Mesenchymal stem cell (in vitro differentiated cells and primary cell): ENCODE results near the gene GLDC.
A peak's percentile ranks its signal among the peaks of the same experiment; 100 is the strongest.

Experiments used
- DNase-seq: peaks from one replicate; pipeline ENCODE4 v3.0.0-alpha.2; 2013
- H2AFZ ChIP-seq: one replicate; pipeline ENCODE4 v1.6.1; 2013; ENCODE audit warnings: low read depth, mild to moderate bottlenecking, control low read depth, inconsistent platforms, low read length, moderate library complexity
- H2AK5ac ChIP-seq: 2 replicates; pipeline ENCODE4 v1.6.1; 2013; ENCODE audit warnings: low read length, moderate library complexity, mild to moderate bottlenecking, inconsistent platforms; ENCODE audit not compliant: severe bottlenecking
- H2BK120ac ChIP-seq: one replicate; pipeline ENCODE4 v1.6.1; 2013; ENCODE audit warnings: low read depth, mild to moderate bottlenecking, inconsistent platforms, low read length, moderate library complexity
- H2BK12ac ChIP-seq, 2 experiments: one replicate each; pipeline ENCODE4 v1.6.1; 2013; ENCODE audit warnings: inconsistent platforms in 2 of 2, low read length in 2 of 2, mild to moderate bottlenecking in 2 of 2, moderate library complexity in 2 of 2, control low read depth in 1 of 2
- H2BK15ac ChIP-seq: one replicate; pipeline ENCODE4 v1.6.1; 2013; ENCODE audit warnings: mild to moderate bottlenecking, low read depth, inconsistent platforms; ENCODE audit not compliant: poor library complexity, severe bottlenecking
- H2BK5ac ChIP-seq: 2 replicates; pipeline ENCODE4 v1.6.1; 2013; ENCODE audit warnings: low read depth, mild to moderate bottlenecking, low read length, control low read depth, inconsistent platforms; ENCODE audit not compliant: poor library complexity, severe bottlenecking
- H3K14ac ChIP-seq, 2 experiments: one replicate each; pipeline ENCODE4 v1.6.1; 2013; ENCODE audit warnings: inconsistent platforms in 2 of 2, low read length in 2 of 2, control low read depth in 1 of 2, mild to moderate bottlenecking in 1 of 2, moderate library complexity in 1 of 2
- H3K18ac ChIP-seq, 2 experiments: one replicate each; pipeline ENCODE4 v1.6.1; 2013; ENCODE audit warnings: inconsistent platforms in 2 of 2, low read length in 2 of 2, control low read depth in 1 of 2, low read depth in 1 of 2, mild to moderate bottlenecking in 1 of 2
- H3K23ac ChIP-seq, 2 experiments: one replicate each; pipeline ENCODE4 v1.6.1; 2013; ENCODE audit warnings: inconsistent platforms in 2 of 2, low read length in 2 of 2, mild to moderate bottlenecking in 2 of 2, moderate library complexity in 2 of 2, control low read depth in 1 of 2
- H3K27ac ChIP-seq: 2 replicates; pipeline ENCODE4 v1.5.1; 2013; ENCODE audit warnings: mild to moderate bottlenecking, moderate library complexity, low read length, control low read depth, inconsistent platforms; ENCODE audit not compliant: poor library complexity, severe bottlenecking
- H3K27me3 ChIP-seq, 2 experiments: 2 replicates each; pipeline versions ENCODE4 v1.6.1 to v1.7.0; 2013; ENCODE audit warnings: low read length in 2 of 2, mild to moderate bottlenecking in 2 of 2, moderate library complexity in 2 of 2, control low read depth in 1 of 2, inconsistent platforms in 1 of 2; ENCODE audit not compliant: control insufficient read depth in 1 of 2, insufficient read depth in 1 of 2
- H3K36me3 ChIP-seq, 2 experiments: 2 replicates each; pipeline versions ENCODE4 v1.6.1 to v1.7.0; 2013; ENCODE audit warnings: low read length in 2 of 2, control low read depth in 1 of 2, inconsistent platforms in 1 of 2, low read depth in 1 of 2, mild to moderate bottlenecking in 1 of 2; ENCODE audit not compliant: insufficient read depth in 2 of 2, control insufficient read depth in 1 of 2
- H3K4ac ChIP-seq, 2 experiments: one replicate each; pipeline ENCODE4 v1.6.1; 2013; ENCODE audit warnings: inconsistent platforms in 2 of 2, low read length in 2 of 2, mild to moderate bottlenecking in 2 of 2, moderate library complexity in 2 of 2, control low read depth in 1 of 2, low read depth in 1 of 2
- H3K4me1 ChIP-seq: 2 replicates; pipeline ENCODE4 v1.6.1; 2013; ENCODE audit warnings: low read depth, low read length, control low read depth; ENCODE audit not compliant: control insufficient read depth, insufficient read depth
- H3K4me2 ChIP-seq: 2 replicates; pipeline ENCODE4 v1.6.1; 2013; ENCODE audit warnings: low read length, mild to moderate bottlenecking, inconsistent platforms; ENCODE audit not compliant: poor library complexity, severe bottlenecking
- H3K4me3 ChIP-seq, 2 experiments: 2 replicates each; pipeline versions ENCODE4 v1.5.1 to v1.7.0; 2013; ENCODE audit warnings: low read length in 2 of 2, mild to moderate bottlenecking in 2 of 2, control low read depth in 1 of 2, low read depth in 1 of 2; ENCODE audit not compliant: insufficient read depth in 1 of 2
- H3K79me1 ChIP-seq: replicated peaks from 2 replicates; pipeline ENCODE4 v1.6.1; 2013; ENCODE audit warnings: mild to moderate bottlenecking, control low read depth, low read length, inconsistent platforms; ENCODE audit not compliant: poor library complexity, severe bottlenecking
- H3K9ac ChIP-seq: 2 replicates; pipeline ENCODE4 v1.7.0; 2013; ENCODE audit warnings: mild to moderate bottlenecking, low read length, moderate library complexity
- H3K9me3 ChIP-seq: 2 replicates; pipeline ENCODE4 v1.7.0; 2013; ENCODE audit warnings: mild to moderate bottlenecking, low read length; ENCODE audit not compliant: control insufficient read depth
- H4K8ac ChIP-seq: one replicate; pipeline ENCODE4 v1.6.1; 2013; ENCODE audit warnings: inconsistent platforms, mild to moderate bottlenecking, low read length, moderate library complexity
- H4K91ac ChIP-seq: one replicate; pipeline ENCODE4 v1.6.1; 2013; ENCODE audit warnings: mild to moderate bottlenecking, low read length, inconsistent platforms
- WGBS: methylation state at CpG from one replicate; pipeline ENCODE4 v1.1.7; 2013; ENCODE audit warnings: mixed read lengths; 5-methylcytosine and 5-hydroxymethylcytosine counted together

The GLDC gene

DNA sequence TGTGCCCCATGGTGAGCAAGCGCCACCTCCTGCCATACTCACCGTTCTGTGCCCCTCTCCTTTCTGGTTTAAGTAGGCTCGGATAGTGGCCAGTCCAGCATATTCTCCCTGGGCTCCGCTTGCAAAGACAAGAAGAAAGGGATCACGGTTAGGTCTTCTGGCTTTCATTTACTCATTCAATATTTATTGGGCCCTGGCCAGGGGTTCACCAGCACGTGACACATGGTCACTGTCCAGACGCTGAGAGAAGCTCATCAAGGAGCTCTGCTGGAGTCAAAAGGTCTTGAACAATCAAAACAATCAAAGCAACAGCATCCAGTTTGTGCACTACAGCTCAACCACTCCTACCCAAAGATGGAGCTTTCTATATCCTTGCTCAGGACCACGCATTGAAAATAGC lies 80.2 kb downstream of the GLDC start:
- Histone ChIP-seq H4K8ac (no peak overlapping the region), H3K27ac (no peak overlapping the region), H2BK120ac (no peak overlapping the region), H2AFZ (no peak overlapping the region), H2BK5ac (no peak overlapping the region), H3K79me1 (no peaks in the 10 kb centered on the region), H3K9me3 (no peaks in the 10 kb centered on the region), H3K4me1 (peaks cover 7% of the 10 kb centered on the region), H3K23ac (no peak overlapping the region), H3K9ac (peak overlapping the region; percentile 60), H3K36me3 (no peaks in the 10 kb centered on the region), H2BK15ac (no peak overlapping the region), H3K4me3 (no peak overlapping the region), H3K4ac (no peak overlapping the region), H2AK5ac (no peak overlapping the region), H3K4me2 (no peak overlapping the region), H3K14ac (no peak overlapping the region), H3K18ac (peak overlapping the region in 1 of 2 experiments; percentile 61), H2BK12ac (no peak overlapping the region), H3K27me3 (no peaks in the 10 kb centered on the region), H4K91ac (no peak overlapping the region)
- no peak for DNase-seq
- 68% methylated on average over 8 of the region's 8 CpGs for WGBS

DNA sequence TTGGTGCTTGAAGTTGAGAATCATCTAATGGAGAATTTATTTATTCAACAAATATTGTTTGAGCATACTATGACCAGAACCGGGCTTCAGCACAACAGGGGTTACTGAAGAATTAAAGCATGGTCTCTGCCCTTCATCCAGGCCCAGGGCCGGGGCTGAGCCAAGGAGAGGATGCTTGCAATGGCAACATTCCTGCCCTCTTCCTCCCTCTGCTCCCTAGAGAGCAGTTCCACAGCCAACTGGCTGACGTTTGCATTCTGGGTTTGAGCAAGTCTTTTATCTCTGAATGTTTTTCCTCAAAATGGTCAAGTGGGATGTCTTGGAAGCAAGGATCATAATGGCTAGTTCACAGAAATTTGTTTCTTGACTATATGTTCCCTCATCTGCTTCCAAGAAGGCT lies 80.7 kb downstream of the GLDC start:
- Histone ChIP-seq H3K27ac (no peak overlapping the region), H4K91ac (no peak overlapping the region), H3K4me1 (peaks cover 7% of the 10 kb centered on the region), H3K79me1 (no peaks in the 10 kb centered on the region), H2BK120ac (no peak overlapping the region), H3K27me3 (no peaks in the 10 kb centered on the region), H3K4ac (no peak overlapping the region), H3K4me3 (no peak overlapping the region), H3K36me3 (no peaks in the 10 kb centered on the region), H2BK15ac (no peak overlapping the region), H3K23ac (no peak overlapping the region), H2BK5ac (no peak overlapping the region), H2AK5ac (no peak overlapping the region), H2BK12ac (no peak overlapping the region), H3K14ac (no peak overlapping the region), H3K18ac (no peak overlapping the region), H4K8ac (no peak overlapping the region), H3K9ac (peak overlapping the region; percentile 60), H3K4me2 (no peak overlapping the region), H3K9me3 (no peaks in the 10 kb centered on the region), H2AFZ (no peak overlapping the region)
- 55% methylated on average over 3 of the region's 3 CpGs for WGBS
- no peak for DNase-seq

DNA sequence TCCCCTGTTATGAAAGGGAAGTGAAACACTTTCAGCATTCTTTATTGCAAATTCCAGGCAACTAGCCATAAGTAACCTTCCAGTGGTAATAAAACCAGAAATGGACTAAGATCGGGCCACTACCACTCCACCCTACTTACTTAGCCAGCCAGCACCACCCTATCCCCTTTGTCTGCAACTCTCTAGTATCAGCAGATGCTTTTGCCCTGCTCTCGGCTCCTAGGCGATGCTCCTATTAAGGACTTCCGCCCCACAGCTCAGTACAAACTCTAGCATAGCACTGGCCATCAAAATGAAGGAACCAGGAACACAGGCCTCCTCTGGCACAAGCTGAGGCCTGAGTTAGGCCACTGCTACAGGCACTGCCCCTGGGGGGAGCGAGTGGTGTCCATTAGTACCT lies 81.2 kb downstream of the GLDC start:
- H3K4ac ChIP-seq = no peak overlapping the region
- H4K8ac ChIP-seq = peak overlapping the region; percentile 65
- over 99% methylated on average over 5 of the region's 5 CpGs for WGBS
- peak overlapping the region; percentile 56 for H3K9ac ChIP-seq
- DNase-seq = no peak
- no peak overlapping the region for H2BK5ac ChIP-seq
- H3K23ac ChIP-seq = no peak overlapping the region
- no peak overlapping the region for H2AK5ac ChIP-seq
- peak overlapping the region; percentile 11 to 66 for H2BK12ac ChIP-seq
- H3K4me2 ChIP-seq = no peak overlapping the region
- no peak overlapping the region for H3K14ac ChIP-seq
- peak overlapping the region in 1 of 2 experiments; percentile 45 for H3K18ac ChIP-seq
- peak overlapping the region; percentile 5 for H4K91ac ChIP-seq
- no peaks in the 10 kb centered on the region for H3K36me3 ChIP-seq
- H3K9me3 ChIP-seq = no peaks in the 10 kb centered on the region
- H2BK120ac ChIP-seq = no peak overlapping the region
- H3K27me3 ChIP-seq = no peaks in the 10 kb centered on the region
- H2BK15ac ChIP-seq = no peak overlapping the region
- H3K4me1 ChIP-seq = peaks cover 7% of the 10 kb centered on the region
- H2AFZ ChIP-seq = no peak overlapping the region
- no peak overlapping the region for H3K27ac ChIP-seq
- H3K4me3 ChIP-seq = no peak overlapping the region
- no peaks in the 10 kb centered on the region for H3K79me1 ChIP-seq

DNA sequence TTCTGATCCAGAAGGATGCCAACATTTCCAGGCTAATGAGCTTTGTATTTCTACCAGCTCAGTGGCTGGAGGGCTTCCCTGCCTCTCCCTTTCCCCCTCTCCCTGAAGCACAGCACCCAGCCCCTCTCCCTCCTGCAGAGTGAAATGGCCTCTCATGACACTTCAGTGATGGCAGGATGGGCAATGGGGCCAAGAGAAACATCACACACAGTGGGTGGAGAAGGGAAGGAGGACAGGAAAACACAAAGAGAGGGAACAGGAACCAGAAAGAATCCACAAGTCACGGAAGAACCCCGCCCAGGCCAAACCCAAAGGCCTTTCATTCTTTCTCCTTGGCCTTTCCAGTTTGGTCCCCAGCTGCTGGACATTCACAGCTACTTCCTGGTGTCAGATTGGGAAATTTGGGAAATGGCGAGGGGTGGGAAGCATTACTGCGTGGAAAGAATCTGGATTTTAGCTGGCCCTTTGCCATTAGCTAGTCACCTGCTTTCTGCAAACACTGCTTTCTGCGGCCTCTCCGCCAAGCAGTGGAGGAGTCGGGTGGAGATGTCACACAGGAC lies 82.6 kb downstream of the GLDC start:
- Histone ChIP-seq H2BK15ac (peak overlapping the region; percentile 74), H3K4me1 (peaks cover 7% of the 10 kb centered on the region), H2AFZ (no peak overlapping the region), H4K8ac (peak overlapping the region; percentile 77), H3K79me1 (no peaks in the 10 kb centered on the region), H2BK5ac (no peak overlapping the region), H3K4me2 (no peak overlapping the region), H4K91ac (peak overlapping the region; percentile 61), H3K9ac (no peak overlapping the region), H2AK5ac (peak overlapping the region; percentile 57), H3K4ac (no peak overlapping the region), H3K9me3 (no peaks in the 10 kb centered on the region), H3K14ac (peak overlapping the region in 1 of 2 experiments; percentile 72), H2BK12ac (peak overlapping the region in 1 of 2 experiments; percentile 21), H3K36me3 (no peaks in the 10 kb centered on the region), H3K27me3 (no peaks in the 10 kb centered on the region), H3K18ac (peak overlapping the region; percentile 28 to 72), H3K4me3 (no peak overlapping the region), H3K23ac (no peak overlapping the region), H3K27ac (no peak overlapping the region), H2BK120ac (no peak overlapping the region)
- DNase-seq = no peak
- 95% methylated on average over 7 of the region's 7 CpGs for WGBS
